ENCODE data around the gene PRKN. TPM values are rescaled to one million over a fixed set of nuclear protein-coding genes. Genes with fewer than 3 reads are reported as not detected.

PRKN gene
- total RNA-seq, 1 donor from 2014 or later: not detected

GRCh38 chr6:161370880-161371279 lies 1356.7 kb downstream of the PRKN start:
- intact Hi-C loops (cut with micrococcal nuclease): loop anchor here (1.0 to 5.0 kb wide), 6 partner anchors 99 to 638 kb away; partner anchors contain the start of gene AGPAT4

- intact Hi-C loops (cut with micrococcal nuclease): no loop called here
These were observed 1358.2 kb downstream of the PRKN start for GRCh38 chr6:161369339-161369738.

DNA sequence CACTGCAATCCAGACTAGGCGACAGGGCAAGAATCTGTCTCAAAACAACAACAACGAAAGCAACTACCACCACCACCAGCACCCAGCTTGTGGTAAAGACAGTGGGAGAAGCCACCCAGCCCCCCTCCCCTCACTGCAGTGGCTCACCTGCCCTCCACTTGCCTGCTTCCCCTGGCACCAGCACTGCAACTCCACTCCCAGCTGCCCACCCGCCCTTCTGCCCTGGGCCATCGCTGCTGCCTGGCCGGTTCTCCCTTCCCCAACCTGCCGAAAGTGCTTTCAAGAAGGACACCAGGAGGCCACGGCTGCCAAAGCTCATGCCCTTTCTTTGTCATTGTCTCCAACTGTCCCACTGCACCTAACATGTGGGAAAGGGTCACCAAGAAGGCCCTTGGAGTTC lies 1359.1 kb downstream of the PRKN start:
- intact Hi-C loops (cut with micrococcal nuclease): no loop called here

DNA sequence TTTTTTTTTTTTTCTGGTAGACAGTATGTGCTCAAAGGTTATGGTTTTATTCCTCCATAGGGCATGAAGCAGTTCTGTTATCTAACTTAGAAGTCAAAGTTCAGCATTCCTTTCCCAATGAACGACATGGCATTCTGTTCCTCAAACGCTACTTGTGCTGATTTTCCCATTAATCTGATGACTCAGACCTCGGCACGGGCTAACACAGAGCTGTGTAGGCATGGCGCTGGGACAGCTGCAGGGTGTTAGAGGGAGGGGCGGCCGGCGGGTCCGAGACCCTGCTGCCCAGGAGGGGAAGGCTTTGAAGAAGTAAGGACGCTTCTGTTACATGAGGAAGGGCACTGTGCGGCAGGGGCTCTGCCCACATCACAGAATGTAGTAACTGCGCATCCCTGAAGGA lies 1360.1 kb downstream of the PRKN start:
- intact Hi-C loops (cut with micrococcal nuclease): no loop called here

GRCh38 chr6:161366301-161366923 lies 1361.2 kb downstream of the PRKN start:
- intact Hi-C loops (cut with micrococcal nuclease): no loop called here

- intact Hi-C loops (cut with micrococcal nuclease): no loop called here
These were observed 1361.9 kb downstream of the PRKN start for GRCh38 chr6:161365633-161366032.

GRCh38 chr6:161363286-161363685 lies 1364.3 kb downstream of the PRKN start:
- intact Hi-C loops (cut with micrococcal nuclease): no loop called here

- intact Hi-C loops (cut with micrococcal nuclease): no loop called here
These were observed 1365.3 kb downstream of the PRKN start for GRCh38 chr6:161362266-161362665.

- intact Hi-C loops (cut with micrococcal nuclease): no loop called here
These were observed 1366.0 kb downstream of the PRKN start for GRCh38 chr6:161361529-161361928.

DNA sequence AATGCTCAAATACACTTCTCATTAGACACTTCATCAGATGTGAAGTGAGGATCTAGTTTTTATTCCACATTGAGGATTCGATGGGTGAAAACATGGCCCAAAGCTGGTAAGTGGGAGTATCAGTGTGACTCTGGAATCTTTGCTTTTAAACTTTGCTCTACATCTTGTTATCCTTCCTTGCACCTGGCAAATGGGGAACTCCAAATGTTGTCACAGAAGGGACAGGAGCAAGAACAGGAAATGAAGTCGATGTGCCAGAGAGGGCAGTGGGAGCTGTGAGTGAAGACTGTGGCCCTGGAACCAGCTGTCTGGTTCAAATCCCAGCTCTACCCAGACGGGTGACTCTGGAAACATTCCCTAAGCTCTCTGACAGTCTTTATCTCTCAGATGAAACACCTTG lies 1367.0 kb downstream of the PRKN start:
- intact Hi-C loops (cut with micrococcal nuclease): no loop called here

- intact Hi-C loops (cut with micrococcal nuclease): no loop called here
These were observed 1368.0 kb downstream of the PRKN start for GRCh38 chr6:161359618-161359945.

- intact Hi-C loops (cut with micrococcal nuclease): no loop called here
These were observed 1371.3 kb downstream of the PRKN start for GRCh38 chr6:161356167-161356854.

- intact Hi-C loops (cut with micrococcal nuclease): no loop called here
These were observed 1371.9 kb downstream of the PRKN start for GRCh38 chr6:161355696-161356095.

- intact Hi-C loops (cut with micrococcal nuclease): no loop called here
These were observed 1372.6 kb downstream of the PRKN start for GRCh38 chr6:161354956-161355355.

GRCh38 chr6:161354276-161354840 lies 1373.2 kb downstream of the PRKN start:
- intact Hi-C loops (cut with micrococcal nuclease): no loop called here

- intact Hi-C loops (cut with micrococcal nuclease): no loop called here
These were observed 1374.4 kb downstream of the PRKN start for GRCh38 chr6:161353208-161353613.

- intact Hi-C loops (cut with micrococcal nuclease): no loop called here
These were observed 1375.7 kb downstream of the PRKN start for GRCh38 chr6:161351858-161352257.

DNA sequence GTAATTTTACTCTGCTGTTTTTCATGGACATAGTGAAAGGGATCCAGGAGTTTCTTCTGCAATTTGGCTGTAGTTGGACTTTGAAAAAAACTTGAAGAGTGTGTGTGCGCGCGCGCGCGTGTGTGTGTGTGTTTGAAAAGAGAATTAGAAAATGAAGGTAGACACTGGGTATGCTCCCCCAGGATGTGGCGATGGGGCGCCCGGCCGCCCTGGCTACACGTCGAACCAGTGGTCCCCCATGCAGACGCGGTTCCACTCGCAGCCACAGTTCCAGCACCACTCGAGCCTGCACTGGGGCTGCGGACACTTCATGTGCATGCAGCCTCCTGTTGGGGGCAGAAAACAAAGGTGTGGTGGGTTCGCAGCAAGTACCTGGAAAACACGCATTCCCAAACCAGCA lies 1377.7 kb downstream of the PRKN start:
- intact Hi-C loops (cut with micrococcal nuclease): no loop called here

DNA sequence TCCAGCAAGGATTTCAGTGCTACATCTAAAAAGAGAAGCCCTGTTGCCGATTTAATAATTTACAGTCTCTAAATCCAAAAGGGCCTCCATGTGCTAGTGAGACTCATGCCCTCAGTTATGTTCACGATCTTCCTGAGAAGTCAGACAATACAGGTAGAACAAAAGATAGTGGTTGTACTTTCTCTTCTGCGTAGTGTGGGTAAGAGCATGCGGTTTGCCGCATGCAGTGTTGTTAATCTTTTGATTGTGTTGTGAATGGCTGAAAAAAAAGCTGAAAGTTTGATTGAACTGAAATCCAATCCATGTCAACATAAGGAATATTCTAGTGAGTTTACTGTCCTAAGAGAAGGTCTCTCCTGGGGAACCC lies 1379.0 kb downstream of the PRKN start:
- intact Hi-C loops (cut with micrococcal nuclease): no loop called here

DNA sequence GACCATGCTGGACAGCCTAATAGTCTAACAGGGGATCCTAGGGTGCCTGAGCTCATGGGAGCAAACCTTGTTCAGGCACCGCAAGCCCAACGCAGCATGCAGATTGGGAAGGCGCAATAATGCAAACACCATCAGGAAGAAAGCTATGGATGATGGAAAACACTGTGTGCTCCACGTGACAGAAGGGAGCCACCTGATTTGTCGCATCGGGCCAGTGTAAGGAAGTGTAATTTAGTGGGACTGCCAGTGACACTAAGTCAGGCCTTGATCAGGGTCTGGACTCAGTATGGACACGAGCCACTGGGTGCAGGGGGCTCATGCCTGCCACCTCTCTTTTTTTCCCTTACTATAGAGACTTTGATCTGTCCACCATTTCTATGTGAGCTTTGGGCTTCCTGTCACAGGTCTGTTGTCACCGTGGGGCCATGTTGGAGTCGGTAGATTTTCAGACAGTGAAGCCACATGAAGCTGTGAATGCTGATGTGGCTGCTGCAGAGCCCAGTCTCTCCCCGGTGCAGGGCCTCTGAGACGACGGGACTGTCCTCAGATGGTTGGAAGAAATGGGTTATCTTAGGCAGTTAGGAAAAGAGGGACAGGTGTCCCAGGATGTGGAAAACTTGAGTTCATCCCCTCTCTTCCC lies 1379.5 kb downstream of the PRKN start:
- intact Hi-C loops (cut with micrococcal nuclease): no loop called here

- intact Hi-C loops (cut with micrococcal nuclease): no loop called here
These were observed 1380.4 kb downstream of the PRKN start for GRCh38 chr6:161347125-161347524.

DNA sequence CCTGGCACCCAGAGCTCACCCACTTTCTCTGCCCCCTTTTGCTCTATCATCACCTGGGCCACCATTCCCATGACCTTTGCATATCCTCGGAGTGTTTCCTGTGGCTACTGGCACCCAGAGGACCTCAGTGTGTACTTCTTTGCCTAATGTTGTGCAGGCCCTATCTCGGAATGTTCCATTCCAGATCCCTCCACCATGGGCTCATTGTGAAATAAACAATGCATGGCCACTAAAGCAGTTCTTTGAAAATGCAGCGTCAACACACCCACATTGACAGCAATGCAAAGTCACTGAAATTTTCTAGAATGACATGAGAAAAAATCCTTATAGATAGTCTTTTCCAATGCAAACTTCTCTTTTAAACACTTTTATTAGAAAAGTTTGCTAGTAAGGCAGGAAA lies 1380.8 kb downstream of the PRKN start:
- intact Hi-C loops (cut with micrococcal nuclease): no loop called here

GRCh38 chr6:161344626-161345025 lies 1382.9 kb downstream of the PRKN start:
- intact Hi-C loops (cut with micrococcal nuclease): no loop called here
